Hematopoietic multipotent progenitor cell treated with erythropoietin and hydrocortisone succinate and interleukin-3 and kit ligand, for 4 days (in vitro differentiated cells): ENCODE results near the gene ADCY1.

Experiments
- DNase-seq: peaks from one replicate; pipeline ENCODE4 v3.0.0-alpha.2; 2015

The ADCY1 gene

GRCh38 chr7:45594745-45595535, 20.8 kb downstream of the ADCY1 start:
- DNase-seq = no peak

DNA sequence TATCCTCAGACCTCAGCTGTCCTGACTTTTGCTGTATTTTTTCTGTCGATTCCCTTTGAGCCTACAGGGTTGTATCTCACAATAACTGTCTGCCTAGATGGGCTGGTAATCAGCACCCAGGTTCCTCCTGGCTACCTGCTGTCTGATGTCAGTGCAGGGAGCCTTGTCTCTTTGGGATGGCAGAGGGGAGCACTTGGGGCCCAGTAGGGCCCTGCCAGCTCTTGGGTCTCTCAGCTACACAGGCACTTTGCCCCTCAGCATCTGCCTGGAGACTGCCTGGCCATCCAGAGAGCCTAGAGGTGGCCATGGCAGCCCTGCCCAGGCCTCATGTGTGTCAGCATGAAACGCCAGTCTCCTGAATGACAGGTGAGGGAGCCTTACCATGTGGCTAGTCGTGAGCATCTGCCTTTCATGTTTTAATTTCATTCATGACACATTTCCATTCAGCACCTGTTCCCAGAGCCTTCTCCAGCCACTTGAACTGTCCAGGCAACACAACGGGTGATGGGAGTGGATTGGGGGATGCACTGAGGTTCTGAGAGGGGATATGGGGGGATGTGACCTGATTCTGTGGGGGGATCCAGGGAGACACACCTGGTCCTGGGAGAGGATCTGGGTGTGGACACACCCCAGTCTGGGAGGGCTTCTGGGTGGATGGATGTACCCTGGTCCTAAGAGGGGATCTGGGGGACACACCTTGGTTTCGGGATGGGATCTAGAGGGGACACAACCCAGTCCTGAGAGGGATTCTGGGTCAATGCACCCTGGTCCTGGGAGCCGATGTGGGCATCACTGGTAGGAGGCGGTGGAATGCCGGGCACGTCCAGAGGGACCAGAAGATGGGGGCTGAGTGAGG, 21.9 kb downstream of the ADCY1 start:
- no peak for DNase-seq

- DNase-seq = no peak
Observed at GRCh38 chr7:45596665-45597095, 22.5 kb downstream of the ADCY1 start.

GRCh38 chr7:45597286-45597984, 23.3 kb downstream of the ADCY1 start:
- DNase-seq = no peak

- DNase-seq = no peak
Observed at GRCh38 chr7:45598886-45599520, 24.8 kb downstream of the ADCY1 start.

DNA sequence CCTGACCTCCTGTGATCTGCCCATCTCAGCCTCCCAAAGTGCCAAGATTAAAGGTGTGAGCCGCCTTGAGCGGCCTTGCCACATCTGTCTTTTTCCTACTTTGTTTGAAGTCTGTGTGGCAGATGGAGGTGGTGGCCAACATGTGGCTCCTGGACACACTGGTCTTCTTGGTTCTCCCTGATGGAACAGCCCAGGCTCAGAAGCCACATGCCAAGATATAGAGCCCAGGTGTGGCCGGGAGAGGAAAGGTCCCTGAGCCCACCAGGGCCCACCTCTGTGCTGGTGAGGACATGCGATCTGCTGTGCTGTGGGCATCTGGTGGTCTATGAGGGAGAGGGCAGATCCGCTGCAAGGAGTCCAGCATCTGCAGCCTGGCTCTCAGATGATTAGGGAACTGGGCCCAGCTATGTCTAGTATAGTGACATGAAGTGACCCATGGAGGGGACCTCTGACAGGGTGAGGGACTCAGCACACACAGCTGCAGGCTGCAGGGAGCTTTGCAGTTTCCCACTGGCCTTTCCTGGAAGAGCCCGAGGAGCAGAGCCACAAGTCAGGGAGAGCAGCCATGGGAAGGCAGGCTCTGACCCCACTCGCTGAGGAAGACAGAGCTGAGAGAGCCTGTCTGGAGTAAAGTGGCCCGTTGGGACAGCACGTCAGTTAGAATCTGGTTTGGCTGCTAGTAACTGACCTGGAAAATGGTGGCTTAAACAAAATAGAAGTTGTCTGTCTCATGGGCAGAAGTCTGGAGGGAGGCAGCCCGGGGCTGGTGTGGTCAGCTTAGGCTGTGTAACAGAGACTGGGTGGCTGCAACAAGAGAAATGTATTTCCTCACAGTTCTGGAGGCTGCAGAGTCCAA, 25.9 kb downstream of the ADCY1 start:
- no peak for DNase-seq

DNA sequence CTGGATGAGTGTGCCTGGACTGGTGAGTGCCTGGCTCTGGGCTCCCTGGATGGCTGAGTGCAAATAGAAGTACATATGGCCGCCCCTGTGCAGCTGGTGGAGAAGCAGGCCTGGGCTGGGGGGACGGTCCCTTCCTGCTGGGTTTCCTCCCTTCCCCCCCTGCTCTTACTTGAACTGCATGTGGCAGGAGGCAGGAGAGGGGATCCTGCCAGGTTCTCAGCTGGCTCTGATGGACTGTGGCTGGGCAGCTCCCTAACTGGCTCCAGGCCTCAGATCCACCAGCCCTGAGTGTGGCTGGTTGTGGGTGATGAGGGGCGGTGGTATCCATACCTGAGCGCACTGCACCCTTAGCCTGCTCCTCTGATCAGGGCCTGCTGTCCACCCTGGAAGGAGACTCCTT, 26.9 kb downstream of the ADCY1 start:
- DNase-seq = no peak

- no peak for DNase-seq
Observed at GRCh38 chr7:45601816-45602540, 27.8 kb downstream of the ADCY1 start.

DNA sequence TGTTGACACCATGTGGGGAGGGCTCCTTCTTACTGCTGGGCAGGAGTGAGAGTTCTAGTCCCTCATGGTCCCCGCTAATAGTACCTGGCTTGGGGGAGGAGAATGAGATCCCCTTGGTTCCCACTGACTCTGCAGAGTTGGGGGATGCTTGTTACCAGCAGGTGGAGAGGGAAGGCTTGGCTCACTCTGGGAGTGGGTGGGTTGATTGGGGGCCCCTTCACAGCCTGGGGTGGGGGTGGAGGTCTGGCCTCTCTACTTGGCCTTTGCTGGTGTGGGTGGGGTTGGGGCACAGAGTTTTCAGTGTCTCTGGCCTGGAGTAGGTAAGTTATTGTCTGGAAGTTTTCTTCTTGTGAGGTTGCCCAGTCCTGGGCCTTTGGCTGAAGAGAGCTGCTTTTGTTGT, 31.9 kb downstream of the ADCY1 start:
- DNase-seq = no peak

DNA sequence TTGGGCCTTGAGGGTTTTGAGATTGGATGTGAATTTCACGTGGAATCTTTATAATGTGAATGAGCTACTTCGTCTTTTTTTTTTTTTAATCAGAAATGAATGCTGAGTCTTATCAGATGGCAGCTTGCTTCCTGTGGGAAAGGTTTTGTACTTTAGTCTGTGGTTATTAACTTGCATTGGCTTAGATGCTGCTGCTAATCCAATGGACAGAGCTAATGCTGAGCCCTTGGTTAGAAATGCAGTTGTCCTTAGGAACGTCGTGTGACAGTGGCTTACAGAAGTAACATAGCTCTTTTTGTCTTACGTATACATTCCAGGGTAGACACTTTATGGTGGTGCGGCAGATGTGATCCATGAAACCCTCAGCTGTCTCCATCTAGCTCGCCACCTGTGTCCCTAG, 32.8 kb downstream of the ADCY1 start:
- peak; percentile 66 for DNase-seq

DNA sequence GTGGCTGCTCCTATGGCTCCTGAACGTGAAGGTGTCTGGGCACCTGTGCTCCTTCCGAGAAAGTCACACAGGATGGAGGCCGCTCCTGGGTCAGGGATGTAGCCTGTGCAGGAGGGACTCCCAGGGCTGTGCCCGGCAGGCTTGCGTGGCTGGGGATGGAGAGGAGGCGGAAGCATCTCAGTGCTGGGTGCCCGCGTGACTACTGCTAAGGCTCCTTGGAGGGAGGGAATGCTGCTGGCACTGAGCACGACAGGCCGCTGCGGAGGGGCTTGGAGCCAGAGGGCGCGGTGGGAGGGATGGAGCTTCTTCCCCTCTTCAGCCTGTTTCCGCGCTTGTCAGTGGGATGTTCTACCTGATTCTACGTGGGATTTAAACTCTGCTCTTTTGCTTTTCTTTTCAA, 35.0 kb downstream of the ADCY1 start:
- DNase-seq = no peak

GRCh38 chr7:45610019-45610418, 35.9 kb downstream of the ADCY1 start:
- no peak for DNase-seq

- no peak for DNase-seq
Observed at GRCh38 chr7:45610660-45611299, 36.6 kb downstream of the ADCY1 start.

DNA sequence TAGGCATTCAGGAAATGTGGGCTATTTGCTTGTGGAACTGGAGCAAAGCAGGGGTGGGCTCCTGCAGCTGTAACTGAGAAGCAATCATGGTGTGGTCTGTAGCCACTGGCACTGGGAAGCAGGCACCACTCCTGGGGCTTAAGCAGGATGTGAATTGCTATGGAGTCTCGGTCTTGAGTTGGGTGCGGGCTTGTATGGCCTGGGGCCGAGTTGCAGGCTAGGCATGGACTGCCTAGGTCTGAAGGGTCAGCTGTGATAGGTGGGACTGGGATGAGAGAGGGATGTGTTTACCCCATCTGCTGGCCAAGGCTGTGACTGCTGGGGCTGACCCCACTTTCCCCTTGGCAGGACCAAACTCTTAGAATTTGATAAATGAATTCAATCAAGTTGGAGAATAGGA, 43.0 kb downstream of the ADCY1 start:
- no peak for DNase-seq

- no peak for DNase-seq
Observed at GRCh38 chr7:45622058-45622457, 47.9 kb downstream of the ADCY1 start.

DNA sequence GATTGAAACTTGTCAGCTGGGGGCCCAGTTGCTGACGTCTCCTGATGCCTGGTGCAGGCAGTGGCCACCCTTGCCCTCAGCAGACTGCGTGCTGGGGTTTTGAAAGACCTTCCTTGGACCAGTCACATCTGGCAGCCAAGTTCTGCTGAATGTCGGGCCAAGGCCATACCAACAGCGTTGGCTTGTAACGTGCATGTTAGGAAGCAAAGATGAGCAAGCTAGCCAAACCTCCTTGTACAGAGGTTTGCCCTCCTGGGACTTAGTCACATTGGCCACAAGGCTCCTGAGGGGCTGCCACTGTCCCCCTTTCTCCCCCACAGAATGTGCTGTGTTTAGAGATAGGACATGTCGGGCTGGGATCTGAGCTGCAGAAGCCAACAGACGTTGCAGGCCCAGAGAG, 49.0 kb downstream of the ADCY1 start:
- no peak for DNase-seq

DNA sequence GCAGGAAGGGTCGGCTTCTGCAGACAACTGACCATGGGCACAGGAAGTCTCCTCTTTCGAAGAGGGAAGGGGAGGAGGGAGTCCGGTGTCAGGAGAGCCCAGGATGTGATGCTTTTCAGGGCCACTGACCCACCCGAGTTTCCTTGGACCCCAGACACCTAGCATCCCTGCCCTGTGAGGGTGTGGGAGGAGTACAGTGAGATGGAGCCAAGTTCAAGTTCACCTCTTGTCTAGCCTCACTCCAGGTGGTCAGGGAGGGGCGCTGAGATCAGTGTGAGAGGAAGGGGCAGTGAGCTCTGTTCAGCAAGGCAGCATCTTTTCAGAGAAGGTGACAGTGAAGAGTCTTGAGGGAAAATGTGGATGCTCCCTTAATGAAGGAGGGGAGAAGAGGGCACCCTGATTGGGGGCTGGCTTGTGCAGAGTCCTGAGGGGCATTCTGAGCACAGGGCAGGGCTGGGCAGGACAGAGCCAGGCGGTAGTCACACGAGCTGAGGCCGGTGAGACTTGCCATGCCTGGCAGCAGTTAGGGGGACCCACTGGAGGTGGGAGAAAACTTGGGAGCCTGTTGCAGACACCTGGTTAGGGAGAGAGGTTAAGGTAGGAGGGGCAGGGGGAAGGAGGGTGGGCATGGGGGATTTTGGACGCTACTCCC, 49.7 kb downstream of the ADCY1 start:
- DNase-seq = no peak

- no peak for DNase-seq
Observed at GRCh38 chr7:45624392-45624760, 50.2 kb downstream of the ADCY1 start.

GRCh38 chr7:45625067-45625466, 50.9 kb downstream of the ADCY1 start:
- no peak for DNase-seq

DNA sequence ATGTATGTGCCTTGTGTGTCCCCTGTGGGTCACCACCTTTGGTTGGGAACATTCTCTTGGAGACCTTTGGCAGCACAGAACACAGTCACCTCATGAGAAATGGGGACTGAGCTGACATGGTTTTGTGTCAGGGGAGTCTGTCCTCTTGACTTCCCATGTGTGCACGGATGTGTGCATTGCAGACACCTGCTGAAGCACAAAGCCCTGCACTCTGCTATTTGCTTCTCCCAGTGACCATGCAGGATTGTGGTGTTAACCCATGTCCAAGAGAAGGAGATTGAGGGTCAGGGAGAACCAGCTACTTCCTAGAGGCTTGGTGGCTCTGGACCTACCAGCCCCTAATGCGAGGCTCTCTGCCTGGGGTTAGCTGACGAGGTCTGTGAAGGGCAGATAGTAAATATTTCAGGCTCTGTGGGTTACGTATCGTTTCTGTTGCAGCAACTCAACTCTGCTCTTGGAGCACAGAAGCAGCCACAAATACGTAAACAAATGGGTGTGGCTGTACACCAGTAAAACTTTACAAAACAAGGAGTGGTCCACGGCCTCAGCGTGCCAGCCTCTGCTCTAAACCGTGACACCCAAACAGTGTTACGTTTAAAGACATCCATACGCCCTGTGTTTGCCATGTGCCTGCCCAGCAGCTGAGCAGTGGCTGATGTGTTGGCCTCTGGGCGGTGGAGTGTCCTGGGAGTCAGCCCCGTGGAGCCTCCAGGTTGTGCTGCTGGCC, 51.7 kb downstream of the ADCY1 start:
- peak; percentile 9 for DNase-seq
